ENCODE measurements around the gene PLXNA4.

Gene PLXNA4

DNA sequence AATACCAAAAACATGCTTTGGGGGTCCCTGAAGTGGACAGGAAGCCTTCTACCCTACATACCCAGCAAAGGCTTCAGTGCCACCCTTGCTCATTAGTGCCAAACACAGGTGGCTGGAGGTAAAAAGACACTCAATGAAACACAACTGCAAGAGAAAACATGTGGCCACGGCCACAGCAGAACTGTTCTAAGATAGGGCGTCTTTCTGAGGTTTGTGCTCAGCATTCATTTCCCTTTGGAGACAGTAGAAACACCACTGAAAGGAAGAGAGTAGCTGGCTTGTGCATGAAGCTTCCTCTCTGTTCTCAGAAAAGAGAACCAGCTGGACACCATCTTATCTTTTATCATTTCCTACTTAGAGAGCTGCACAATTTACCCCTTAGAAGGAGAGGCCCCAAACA lies 143.0 kb downstream of the PLXNA4 start:
- TF ChIP-seq, protein P1, sequence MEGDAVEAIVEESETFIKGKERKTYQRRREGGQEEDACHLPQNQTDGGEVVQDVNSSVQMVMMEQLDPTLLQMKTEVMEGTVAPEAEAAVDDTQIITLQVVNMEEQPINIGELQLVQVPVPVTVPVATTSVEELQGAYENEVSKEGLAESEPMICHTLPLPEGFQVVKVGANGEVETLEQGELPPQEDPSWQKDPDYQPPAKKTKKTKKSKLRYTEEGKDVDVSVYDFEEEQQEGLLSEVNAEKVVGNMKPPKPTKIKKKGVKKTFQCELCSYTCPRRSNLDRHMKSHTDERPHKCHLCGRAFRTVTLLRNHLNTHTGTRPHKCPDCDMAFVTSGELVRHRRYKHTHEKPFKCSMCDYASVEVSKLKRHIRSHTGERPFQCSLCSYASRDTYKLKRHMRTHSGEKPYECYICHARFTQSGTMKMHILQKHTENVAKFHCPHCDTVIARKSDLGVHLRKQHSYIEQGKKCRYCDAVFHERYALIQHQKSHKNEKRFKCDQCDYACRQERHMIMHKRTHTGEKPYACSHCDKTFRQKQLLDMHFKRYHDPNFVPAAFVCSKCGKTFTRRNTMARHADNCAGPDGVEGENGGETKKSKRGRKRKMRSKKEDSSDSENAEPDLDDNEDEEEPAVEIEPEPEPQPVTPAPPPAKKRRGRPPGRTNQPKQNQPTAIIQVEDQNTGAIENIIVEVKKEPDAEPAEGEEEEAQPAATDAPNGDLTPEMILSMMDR (IDR thresholded peaks at IDR 0.05; ENCODE audit: extremely low read depth, missing control alignments): no peak
- DNase-seq (ENCODE audit: low spot score): no peak

GRCh38 chr7:132430861-132431822 lies 145.1 kb downstream of the PLXNA4 start:
- TF ChIP-seq, protein P1 (IDR thresholded peaks at IDR 0.05; ENCODE audit: extremely low read depth, missing control alignments): no peak
- DNase-seq (ENCODE audit: low spot score): no peak

DNA sequence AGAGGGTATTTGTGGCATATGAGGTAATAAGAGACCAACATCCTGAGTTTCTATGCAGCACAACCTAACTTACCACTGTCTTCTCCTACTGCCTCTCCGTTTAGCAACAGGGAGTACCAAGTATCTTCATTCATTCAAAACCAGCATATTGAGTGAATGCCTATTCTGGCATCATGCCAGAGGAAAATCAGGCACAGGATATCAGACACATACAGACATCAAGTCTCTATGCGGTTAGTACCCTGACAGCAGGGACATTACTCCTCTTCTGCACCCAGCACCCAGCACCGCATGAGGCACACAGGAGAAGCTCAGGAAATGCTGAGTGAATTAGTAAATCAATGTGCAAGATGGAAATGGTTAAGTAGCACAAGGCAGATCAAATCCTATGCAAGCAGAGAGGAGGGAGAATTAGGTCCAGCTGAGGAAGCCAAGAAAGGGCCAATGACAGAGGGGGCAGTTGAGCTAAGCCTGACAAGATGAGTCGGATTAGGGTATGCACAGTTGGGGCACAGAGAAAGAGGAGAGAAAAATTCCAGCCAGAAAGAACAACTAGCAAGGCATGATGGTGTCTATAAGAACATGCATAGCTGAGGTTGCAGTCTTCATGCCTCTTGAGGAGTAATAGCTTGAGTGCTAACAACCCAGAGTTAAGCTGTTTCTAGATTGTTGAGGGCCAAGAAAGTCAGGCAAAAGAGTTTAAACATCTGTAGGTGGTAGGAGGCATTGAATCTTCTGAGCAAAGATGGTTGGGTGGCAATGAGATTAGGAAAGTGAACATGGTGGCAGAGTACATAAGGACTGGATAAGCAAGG lies 146.0 kb downstream of the PLXNA4 start:
- TF ChIP-seq, protein P1 (IDR thresholded peaks at IDR 0.05; ENCODE audit: extremely low read depth, missing control alignments): no peak
- DNase-seq (ENCODE audit: low spot score): no peak

GRCh38 chr7:132429181-132429580 lies 147.1 kb downstream of the PLXNA4 start:
- TF ChIP-seq, protein P1 (IDR thresholded peaks at IDR 0.05; ENCODE audit: extremely low read depth, missing control alignments): no peak
- DNase-seq (ENCODE audit: low spot score): no peak

DNA sequence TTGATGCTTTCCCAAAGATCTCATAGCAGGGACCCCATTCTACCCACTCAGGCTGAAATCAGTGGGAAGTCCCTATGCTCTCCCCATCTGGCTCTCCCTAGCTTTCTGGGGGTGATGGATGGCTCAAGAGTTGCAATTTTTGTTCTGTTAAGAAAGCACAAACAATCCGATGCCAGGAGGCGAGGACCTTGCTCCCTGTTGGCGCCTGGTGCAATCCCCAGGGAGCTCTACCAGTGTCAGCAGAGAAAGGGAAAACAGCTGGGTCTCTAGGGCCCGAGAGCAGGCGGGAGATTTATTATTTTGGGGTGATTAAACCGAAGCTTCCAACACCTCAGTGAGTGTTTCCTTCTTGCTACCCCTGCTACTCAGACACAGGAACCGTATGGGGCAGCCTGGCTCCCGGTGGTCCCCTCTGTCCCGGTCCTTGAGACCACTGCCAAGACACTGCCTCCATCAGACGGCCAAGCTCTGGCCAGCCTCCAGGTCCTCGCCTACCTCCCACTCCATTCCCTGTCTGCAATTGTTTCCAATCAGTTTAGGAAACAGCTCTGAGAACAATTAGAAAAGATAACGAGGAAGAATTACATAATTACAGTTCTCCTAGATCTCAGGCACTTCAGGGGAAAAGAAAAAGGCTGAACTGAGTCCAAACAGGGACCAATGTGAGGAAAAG lies 147.9 kb downstream of the PLXNA4 start:
- DNase-seq (ENCODE audit: low spot score): no peak
- TF ChIP-seq, protein P1 (IDR thresholded peaks at IDR 0.05; ENCODE audit: extremely low read depth, missing control alignments): no peak

- no peak for DNase-seq (ENCODE audit: low spot score)
- TF ChIP-seq, protein P1 (IDR thresholded peaks at IDR 0.05; ENCODE audit: extremely low read depth, missing control alignments): no peak
Observed at GRCh38 chr7:132425942-132426341, 150.3 kb downstream of the PLXNA4 start.

All from GM20000 (cell line).